GM18873 (cell line): ENCODE data around the gene RNF207.
A peak's percentile ranks its signal among the peaks of the same experiment; 100 is the strongest.
"Not testable (repeated sequence)": the region's sequence is repeated elsewhere in the genome, so short reads cannot be mapped to it uniquely, and the experiment has no call there.

Experiments used
- ATAC-seq: cut with Tn5 transposase; IDR thresholded peaks from one replicate; pipeline ENCODE4 v1.9.1; 2021; ENCODE audit warnings: mild to moderate bottlenecking, moderate library complexity, moderate number of reproducible peaks; ENCODE audit not compliant: unreplicated experiment, low FRiP score

Gene RNF207

GRCh38 chr1:6199298-6200187, 6.4 kb upstream of the RNF207 start, which contains the start of gene RPL22:
Gene RPL22, minus strand, starts transcription at chr1:6199595. Its CDS starts 22 bp downstream, at chr1:6199573.
- ATAC-seq: peak; percentile 86

- ATAC-seq: no peak
These were observed 5.6 kb upstream of the RNF207 start for GRCh38 chr1:6200188-6200809.

GRCh38 chr1:6202256-6202655, 3.7 kb upstream of the RNF207 start:
- ATAC-seq: no peak

- no peak for ATAC-seq
These were observed 569 bp downstream of the RNF207 start for GRCh38 chr1:6206520-6206855.

GRCh38 chr1:6207075-6207885, 1.4 kb downstream of the RNF207 start:
- no peak for ATAC-seq

DNA sequence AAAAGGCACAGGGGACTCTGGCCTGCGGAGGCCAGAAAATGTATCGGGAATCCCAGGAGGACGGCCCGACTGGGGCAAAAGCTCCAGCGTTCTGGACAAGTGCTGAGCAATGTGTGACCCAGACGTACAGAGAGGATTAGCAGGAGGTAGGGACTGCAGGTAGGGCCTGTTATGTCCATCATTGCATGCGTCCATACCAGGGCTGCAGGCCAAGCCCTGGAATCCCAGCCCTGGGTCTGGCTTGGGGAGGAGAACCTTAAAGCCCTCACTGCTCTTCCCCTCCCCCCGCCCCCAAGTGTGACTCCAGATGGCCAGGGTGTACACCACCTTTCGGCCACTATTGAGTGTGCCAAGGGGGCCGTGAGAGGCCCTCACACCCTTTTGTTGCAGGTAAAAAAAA, 2.0 kb downstream of the RNF207 start:
- no peak for ATAC-seq

- no peak for ATAC-seq
These were observed 3.1 kb downstream of the RNF207 start for GRCh38 chr1:6208723-6209660.

DNA sequence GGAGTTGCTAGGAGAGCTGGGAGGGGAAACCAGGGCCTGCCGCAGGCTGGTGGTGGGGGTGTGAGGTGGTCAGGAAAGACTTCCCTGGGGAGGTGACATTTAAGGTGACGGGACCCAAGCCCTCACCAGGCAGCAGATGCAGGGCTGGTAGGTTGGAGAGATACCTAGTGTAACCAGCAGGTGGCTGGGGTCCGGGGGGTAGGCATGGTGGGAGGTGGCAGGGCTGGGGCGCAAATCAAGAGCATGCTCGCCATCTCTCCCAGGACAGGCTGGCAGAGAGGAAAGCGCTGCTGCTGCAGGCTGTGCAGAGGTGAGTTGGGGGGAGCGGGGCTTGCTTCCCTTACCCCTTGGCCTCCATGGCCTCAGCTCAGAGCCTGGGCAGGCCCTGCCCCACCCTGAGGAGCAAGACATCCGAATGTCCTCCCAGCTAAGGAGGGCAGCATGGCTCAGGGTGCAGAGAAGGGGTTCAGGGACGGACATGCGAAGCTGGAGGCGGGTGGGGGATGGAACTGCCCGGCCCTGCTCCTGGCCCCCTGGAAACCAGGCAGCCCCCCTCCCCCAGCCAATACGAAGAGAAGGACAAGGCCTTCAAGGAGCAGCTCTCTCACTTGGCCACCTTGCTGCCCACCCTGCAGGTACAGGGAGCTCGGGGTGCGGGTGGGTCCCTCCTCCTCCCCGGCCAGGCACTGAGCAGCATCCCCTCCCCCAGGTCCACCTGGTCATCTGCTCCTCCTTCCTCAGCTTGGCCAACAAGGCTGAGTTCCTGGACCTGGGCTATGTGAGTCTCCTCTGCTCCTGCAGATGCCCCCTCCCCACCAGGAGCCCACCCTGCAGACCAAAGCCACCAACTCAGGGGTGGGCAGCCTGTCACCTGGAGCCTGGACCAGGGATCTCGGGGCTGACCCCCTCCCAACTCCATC, 4.0 kb downstream of the RNF207 start:
- ATAC-seq: no peak

- no peak for ATAC-seq
These were observed 4.9 kb downstream of the RNF207 start for GRCh38 chr1:6210591-6211355.

- ATAC-seq: no peak
These were observed 5.8 kb downstream of the RNF207 start for GRCh38 chr1:6211731-6212130.

DNA sequence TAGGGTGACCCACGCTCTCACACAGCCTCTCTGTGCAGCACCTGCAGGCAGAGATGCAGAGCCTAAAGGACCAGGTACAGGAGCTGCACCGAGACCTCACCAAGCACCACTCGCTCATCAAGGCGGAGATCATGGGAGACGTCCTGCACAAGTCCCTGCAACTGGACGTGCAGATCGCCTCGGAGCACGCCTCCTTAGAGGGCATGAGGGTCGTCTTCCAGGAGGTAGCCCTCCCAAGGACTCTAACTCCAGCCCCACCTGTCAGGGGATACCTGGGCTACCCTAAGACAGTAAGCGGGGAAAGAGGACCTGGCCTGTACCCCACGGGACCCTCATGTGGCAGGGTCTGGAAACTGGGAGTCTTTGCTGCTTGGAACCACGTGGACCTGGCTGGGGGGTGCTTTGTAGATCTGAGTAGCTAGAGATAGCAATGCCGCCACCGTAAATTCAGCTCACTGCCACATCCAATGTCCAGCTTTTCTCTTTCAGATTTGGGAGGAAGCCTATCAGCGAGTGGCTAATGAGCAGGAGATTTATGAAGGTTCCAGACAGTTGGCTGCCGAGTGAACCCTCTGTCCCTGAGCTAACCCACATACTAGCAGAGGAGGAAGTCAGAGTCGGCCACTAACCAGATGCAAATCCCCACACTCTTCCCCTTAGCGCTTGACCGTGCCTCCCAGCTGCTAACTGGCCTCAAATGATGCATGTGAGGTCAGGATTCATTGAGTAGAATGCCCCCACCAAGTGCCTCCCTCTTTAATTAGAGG, 6.5 kb downstream of the RNF207 start:
- ATAC-seq: no peak

DNA sequence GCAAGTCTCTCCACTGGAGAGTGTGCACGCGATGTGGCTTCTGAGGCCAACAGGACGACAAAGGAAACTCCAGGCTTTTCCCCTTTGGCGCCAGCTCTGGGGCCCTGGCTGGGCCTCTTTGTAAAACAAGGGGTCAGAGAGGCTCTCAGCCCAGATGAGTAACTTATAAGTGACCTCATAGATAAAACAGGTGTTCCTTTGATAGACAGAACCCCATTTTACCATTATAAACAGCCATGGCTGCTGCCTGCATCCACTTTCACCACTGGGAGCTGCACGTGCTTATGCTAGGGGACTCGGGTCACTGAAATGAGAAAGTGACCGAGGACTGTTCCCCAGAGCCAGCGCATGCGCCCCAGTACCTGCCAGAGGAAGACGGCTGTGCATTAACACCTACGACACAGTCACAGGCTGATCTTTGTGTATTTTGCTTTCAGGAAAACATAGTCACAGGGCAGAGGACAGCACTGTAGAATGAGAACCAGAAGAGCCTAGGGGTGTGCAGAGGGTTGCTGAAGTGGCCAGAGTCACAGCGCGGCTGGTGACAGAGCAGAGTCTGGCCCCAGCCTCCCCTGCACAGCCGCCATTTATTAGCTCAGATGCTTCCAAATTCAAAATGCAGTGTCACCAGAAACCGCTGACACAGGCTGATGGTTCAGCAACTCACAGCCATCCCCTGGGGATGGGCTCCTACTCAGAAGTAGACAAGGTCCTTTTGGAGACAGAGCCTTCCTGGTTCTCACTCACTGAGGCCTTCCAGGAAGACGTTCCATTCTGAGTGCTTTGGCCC, 12.7 kb downstream of the RNF207 start:
- ATAC-seq: no peak

- ATAC-seq: not testable (repeated sequence)
These were observed 13.7 kb downstream of the RNF207 start for GRCh38 chr1:6219641-6220040.

DNA sequence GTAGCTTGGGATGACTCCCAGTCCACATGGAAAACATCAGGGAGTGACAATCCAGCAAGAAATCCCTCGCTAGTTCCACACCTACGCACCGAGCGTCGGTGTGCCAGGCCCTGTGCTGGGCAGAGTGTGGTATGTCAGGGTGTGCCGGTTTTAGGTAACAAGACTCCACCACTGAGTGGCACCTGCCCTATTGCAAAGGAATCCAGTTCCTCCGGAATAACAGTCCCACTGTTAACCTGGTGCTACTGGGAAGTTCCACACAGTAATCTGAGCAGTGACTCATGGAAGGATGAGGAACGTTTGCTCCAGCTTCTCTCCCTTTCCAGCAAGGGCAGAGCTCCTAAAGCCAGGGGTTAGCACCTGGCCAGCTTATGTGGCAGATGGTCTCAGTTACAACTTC, 14.3 kb downstream of the RNF207 start:
- ATAC-seq: no peak

DNA sequence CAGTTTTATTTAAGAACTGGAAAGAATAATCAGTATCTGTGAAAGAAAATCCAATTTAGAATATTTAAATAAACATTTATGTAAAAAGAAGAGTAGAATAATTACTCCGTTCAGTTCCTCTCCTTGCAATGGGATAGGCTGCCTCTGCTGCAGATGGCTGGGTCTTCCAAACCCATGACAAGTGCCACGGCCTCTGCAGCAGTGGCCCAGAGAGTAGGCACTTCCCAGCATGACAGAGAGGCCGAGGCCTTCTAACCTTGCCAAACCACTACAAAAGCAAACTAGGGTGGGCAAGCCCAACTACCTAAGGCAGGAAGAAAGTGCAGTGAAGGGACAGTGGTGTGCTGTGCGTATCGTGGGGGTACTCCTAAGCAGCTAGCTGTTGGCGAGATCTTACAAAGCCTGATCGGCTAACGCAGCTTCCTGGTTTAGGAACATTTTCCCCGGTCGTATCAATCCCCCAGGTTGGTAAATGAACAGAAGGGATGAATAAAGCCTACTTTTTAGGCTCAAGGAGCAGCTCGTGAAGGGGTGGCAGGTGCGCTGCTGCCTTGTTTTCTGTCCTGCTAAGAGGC, 15.4 kb downstream of the RNF207 start:
- no peak for ATAC-seq

GRCh38 chr1:6222636-6223035, 16.7 kb downstream of the RNF207 start:
- ATAC-seq: no peak
